ENCODE results near the gene MAP4K2. TPM values are rescaled to one million over a fixed set of nuclear protein-coding genes. Genes with fewer than 3 reads are reported as not detected.

Gene MAP4K2
- total and polyA plus RNA-seq, 9 of the 15 experiments (the other 6 are each of a cell fraction or from before 2014, with no cell fraction given): 0.13 to 14.5 (median 7.3) TPM

- TF ChIP-seq PRDM10 (IDR thresholded peaks at IDR 0.05; ENCODE audit: partially characterized antibody) (peak; percentile 57), ETS1 (conservative IDR thresholded peaks at IDR 0.05; ENCODE audit: control insufficient read depth, low read depth, low read length) (0 out of 2 replicates have a peak, but pooled peaks have one; percentile 32), SIX5 (IDR thresholded peaks at IDR 0.05; ENCODE audit: borderline replicate concordance in 1 of 2, insufficient read depth in 1 of 2, low read depth in 1 of 2, low read length in 2 of 2) (0 out of 4 replicates have a peak, but pooled peaks of 1 of the 2 experiments have one; percentile 1), HES1 (IDR thresholded peaks at IDR 0.05; ENCODE audit: low read depth) (no peak), BMI1 (IDR thresholded peaks at IDR 0.05; ENCODE audit: low read length) (no peak), CEBPG (CRISPR knock-in tag; IDR thresholded peaks at IDR 0.05) (peak; percentile 94), CEBPG (tag; conservative IDR thresholded peaks at IDR 0.05 in 1 of 2, IDR thresholded peaks at IDR 0.05 in 1 of 2) (peak; percentile 87 to 90), JUND (IDR thresholded peaks at IDR 0.05; ENCODE audit: borderline replicate concordance, low read depth, low read length) (peak; percentile 2; the same call in 1 of the 2 replicates), JUND (tag; IDR thresholded peaks at IDR 0.05; ENCODE audit: borderline replicate concordance, low read depth, low read length) (peak; percentile 18; the same call in 1 of the 3 replicates), E2F8 (IDR thresholded peaks at IDR 0.05; ENCODE audit: low read depth, partially characterized antibody) (peak; percentile 27), FIP1L1 (IDR thresholded peaks at IDR 0.05; ENCODE audit: low read depth, low read length, poor library complexity, severe bottlenecking) (peak; percentile 37)
- TF ChIP-seq, protein P1, sequence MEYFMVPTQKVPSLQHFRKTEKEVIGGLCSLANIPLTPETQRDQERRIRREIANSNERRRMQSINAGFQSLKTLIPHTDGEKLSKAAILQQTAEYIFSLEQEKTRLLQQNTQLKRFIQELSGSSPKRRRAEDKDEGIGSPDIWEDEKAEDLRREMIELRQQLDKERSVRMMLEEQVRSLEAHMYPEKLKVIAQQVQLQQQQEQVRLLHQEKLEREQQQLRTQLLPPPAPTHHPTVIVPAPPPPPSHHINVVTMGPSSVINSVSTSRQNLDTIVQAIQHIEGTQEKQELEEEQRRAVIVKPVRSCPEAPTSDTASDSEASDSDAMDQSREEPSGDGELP (CRISPR knock-in tag; IDR thresholded peaks at IDR 0.05; ENCODE audit: borderline replicate concordance): peak; percentile 13
- TF ChIP-seq, protein P2, sequence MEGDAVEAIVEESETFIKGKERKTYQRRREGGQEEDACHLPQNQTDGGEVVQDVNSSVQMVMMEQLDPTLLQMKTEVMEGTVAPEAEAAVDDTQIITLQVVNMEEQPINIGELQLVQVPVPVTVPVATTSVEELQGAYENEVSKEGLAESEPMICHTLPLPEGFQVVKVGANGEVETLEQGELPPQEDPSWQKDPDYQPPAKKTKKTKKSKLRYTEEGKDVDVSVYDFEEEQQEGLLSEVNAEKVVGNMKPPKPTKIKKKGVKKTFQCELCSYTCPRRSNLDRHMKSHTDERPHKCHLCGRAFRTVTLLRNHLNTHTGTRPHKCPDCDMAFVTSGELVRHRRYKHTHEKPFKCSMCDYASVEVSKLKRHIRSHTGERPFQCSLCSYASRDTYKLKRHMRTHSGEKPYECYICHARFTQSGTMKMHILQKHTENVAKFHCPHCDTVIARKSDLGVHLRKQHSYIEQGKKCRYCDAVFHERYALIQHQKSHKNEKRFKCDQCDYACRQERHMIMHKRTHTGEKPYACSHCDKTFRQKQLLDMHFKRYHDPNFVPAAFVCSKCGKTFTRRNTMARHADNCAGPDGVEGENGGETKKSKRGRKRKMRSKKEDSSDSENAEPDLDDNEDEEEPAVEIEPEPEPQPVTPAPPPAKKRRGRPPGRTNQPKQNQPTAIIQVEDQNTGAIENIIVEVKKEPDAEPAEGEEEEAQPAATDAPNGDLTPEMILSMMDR (IDR thresholded peaks at IDR 0.05 in 2 of 3, conservative IDR thresholded peaks at IDR 0.05 in 1 of 3; ENCODE audit: insufficient read depth in 2 of 3, low read depth in 1 of 3, low read length in 3 of 3): peak; percentile 73 to 85 (median 81)
Observed at GRCh38 chr11:64742889-64743590, 60.0 kb downstream of the MAP4K2 start (continued).

Data from K562 (cell line).